Prostate gland (tissue), 2 donors: ENCODE results near the gene CRLF1.

Experiments
- CTCF ChIP-seq, 4 experiments: fragments of 200-600 bp in 2 of 4; fragments of 450-650 bp in 2 of 4; sonication (generic) in 2 of 4; IDR thresholded peaks; 1 replicate in 3 of 4; 2 replicates in 1 of 4; pipeline ENCODE4 v1.5.1; 2016 to 2019; ENCODE audit warnings: antibody characterized with exemption in 4 of 4, mild to moderate bottlenecking in 2 of 4, moderate library complexity in 2 of 4
- POLR2A ChIP-seq: fragments of 450-650 bp; IDR thresholded peaks from one replicate; pipeline ENCODE4 v1.6.1; 2016; ENCODE audit warnings: antibody characterized with exemption, mild to moderate bottlenecking
- POLR2AphosphoS5 ChIP-seq: sonication (generic); formaldehyde crosslinking; IDR thresholded peaks from one replicate; pipeline ENCODE4 v1.6.1; 2017; ENCODE audit warnings: antibody characterized with exemption

GRCh38 chr19:18647371-18647767 lies 40.8 kb upstream of the CRLF1 start:
- no peak for TF ChIP-seq POLR2AphosphoS5
- TF ChIP-seq POLR2A = no peak
- TF ChIP-seq CTCF (IDR thresholded peaks at IDR 0.05) = no peak
